ENCODE measurements around the gene IRF4.

Gene IRF4

GRCh38 chr6:456358-456867, 64.9 kb downstream of the IRF4 start:
- in situ Hi-C loops (cut with MboI; ENCODE audit: low sequenced_read_pairs) = no loop called here

DNA sequence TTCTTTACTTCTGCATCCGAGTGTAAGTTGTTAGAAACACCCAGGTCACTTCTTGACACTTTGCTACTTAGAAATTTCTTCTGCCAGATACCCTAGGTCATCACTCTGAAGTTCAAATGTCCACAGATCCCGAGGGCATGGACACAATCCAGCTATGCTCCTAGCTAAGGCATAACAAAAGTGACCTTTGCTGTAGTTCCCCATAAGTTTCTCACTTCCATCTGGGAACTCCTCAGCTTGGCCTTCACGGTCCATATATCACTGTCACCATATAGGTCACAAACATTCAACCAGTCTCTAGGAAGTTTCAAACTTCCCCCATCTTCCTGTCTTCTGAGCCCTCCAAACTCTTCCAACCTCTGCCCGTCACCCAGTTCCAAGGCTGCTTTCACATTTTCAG, 65.3 kb downstream of the IRF4 start:
- in situ Hi-C loops (cut with MboI; ENCODE audit: low sequenced_read_pairs) = no loop called here
